HepG2 (cell line): Measurements from ENCODE around the gene GSS. TPM values are rescaled to one million over a fixed set of nuclear protein-coding genes. Genes with fewer than 3 reads are reported as not detected.
A peak's percentile ranks its signal among the peaks of the same experiment; 100 is the strongest.

Experiments used
- ATAC-seq: fragments of 200-7000 bp; cut with Tn5 transposase; 3 replicates; pipeline ENCODE4 v1.9.1; 2020; ENCODE audit warnings: mild to moderate bottlenecking, moderate library complexity
- BruUV-seq: library from RNA; stranded (reverse); fragments of 400-500 nt; replicated peaks from 2 replicates; lab custom pipeline; 2021; lab: Mats Ljungman, UMichigan
- CTCF ChIA-PET: fragments of 300-600 bp; formaldehyde crosslinking; extraction: SDS; loops from one replicate; lab custom pipeline; 2021; ENCODE audit warnings: low total read pairs, inconsistent platforms, low intra/inter-chr PET ratio; lab: Yijun Ruan, JAX
- POLR2A ChIA-PET: fragments of 350-600 bp; sonication (Branson Sonifier 250); formaldehyde crosslinking; loops from one replicate; lab custom pipeline; 2020; ENCODE audit warnings: antibody characterized with exemption, inconsistent platforms; lab: Yijun Ruan, JAX
- DNase-seq: peaks from one replicate; pipeline ENCODE4 v3.0.0-alpha.2; 2015; ENCODE audit warnings: low spot score
- FAIRE-seq: peaks from 3 replicates; lab custom pipeline; 2011; peaks lifted over from hg19 to GRCh38; lab: Jason Lieb, UNC
- H2AFZ ChIP-seq: one replicate; pipeline ENCODE4 v1.6.1; 2011; ENCODE audit warnings: low read length, inconsistent platforms
- H3K27ac ChIP-seq: fragments of 300-600 bp; 3 replicates; pipeline ENCODE4 v1.8.0; 2011; ENCODE audit warnings: mixed run types, mild to moderate bottlenecking, mixed read lengths, low read length, inconsistent platforms; ENCODE audit not compliant: insufficient read depth; ENCODE audit errors: extremely low read length
- H3K27me3 ChIP-seq, 2 experiments: fragments of 200-600 bp in 1 of 2; 2 replicates in 1 of 2; 3 replicates in 1 of 2; pipeline versions ENCODE4 v1.6.0 to v1.8.0; 2011; ENCODE audit warnings: low read length in 2 of 2, mild to moderate bottlenecking in 2 of 2, moderate library complexity in 2 of 2, inconsistent platforms in 1 of 2; ENCODE audit not compliant: insufficient read depth in 2 of 2, control insufficient read depth in 1 of 2
- H3K36me3 ChIP-seq, 2 experiments: fragments of 200-600 bp in 1 of 2; replicated peaks in 1 of 2; 2 replicates in 1 of 2; 3 replicates in 1 of 2; pipeline versions ENCODE4 v1.5.1 to v1.8.0; 2011; ENCODE audit warnings: low read length in 2 of 2, inconsistent platforms in 1 of 2; ENCODE audit not compliant: insufficient read depth in 2 of 2, control insufficient read depth in 1 of 2
- H3K4me1 ChIP-seq: 2 replicates; pipeline ENCODE4 v1.5.1; 2012; ENCODE audit warnings: low read length, inconsistent platforms; ENCODE audit not compliant: insufficient read depth
- H3K4me2 ChIP-seq: 2 replicates; pipeline ENCODE4 v1.6.0; 2011; ENCODE audit warnings: low read depth, low read length, inconsistent platforms
- H3K4me3 ChIP-seq, 3 experiments: fragments of 200-600 bp in 1 of 3; sonication (generic), shearing (Covaris generic) in 1 of 3; replicated peaks in 1 of 3; 2 replicates each; pipeline ENCODE4 v1.5.1; 2011 to 2016; ENCODE audit warnings: low read length in 3 of 3, inconsistent platforms in 2 of 3, low read depth in 2 of 3, mild to moderate bottlenecking in 2 of 3, control low read depth in 1 of 3, mixed read lengths in 1 of 3; ENCODE audit not compliant: insufficient read depth in 1 of 3
- H3K79me2 ChIP-seq: one replicate; pipeline ENCODE4 v1.6.1; 2011; ENCODE audit warnings: low read length, inconsistent platforms; ENCODE audit not compliant: insufficient read depth
- H3K9ac ChIP-seq: 2 replicates; pipeline ENCODE4 v1.6.0; 2011; ENCODE audit warnings: mild to moderate bottlenecking, low read depth, low read length, inconsistent platforms; ENCODE audit not compliant: insufficient read depth
- H3K9me3 ChIP-seq: 2 replicates; pipeline ENCODE4 v1.5.1; 2012; ENCODE audit warnings: mild to moderate bottlenecking, low read length
- H4K20me1 ChIP-seq: 2 replicates; pipeline ENCODE4 v1.6.0; 2011; ENCODE audit warnings: inconsistent platforms, mild to moderate bottlenecking, low read length, moderate library complexity; ENCODE audit not compliant: insufficient read depth
- AGO2 ChIP-seq: fragments of 200-400 bp; formaldehyde crosslinking; optimal IDR thresholded peaks from 2 replicates; pipeline ENCODE3; 2017; ENCODE audit warnings: mild to moderate bottlenecking, low read depth, low read length, moderate library complexity
- FOXO4 ChIP-seq: sonication (generic); formaldehyde crosslinking; conservative IDR thresholded peaks from 2 replicates; pipeline ENCODE4 v1.8.1; 2023; ENCODE audit warnings: missing genetic modification reagents
- GABPB1 ChIP-seq: IDR thresholded peaks from 2 replicates; pipeline ENCODE4 v1.6.1; 2016; ENCODE audit warnings: mild to moderate bottlenecking, missing genetic modification reagents, moderate library complexity, missing compliant biosample characterization
- JDP2 ChIP-seq: sonication (generic); formaldehyde crosslinking; IDR thresholded peaks from 2 replicates; pipeline ENCODE4 v1.8.1; 2022; ENCODE audit warnings: missing genetic modification reagents, borderline replicate concordance
- MBNL3 ChIP-seq: fragments of 250-450 bp; sonication (Bioruptor Pico); conservative IDR thresholded peaks from 2 replicates; pipeline ENCODE4 v1.8.0; 2022; ENCODE audit warnings: mild to moderate bottlenecking, inconsistent platforms
- MZF1 ChIP-seq: sonication (generic); formaldehyde crosslinking; IDR thresholded peaks from 2 replicates; pipeline ENCODE4 v1.8.1; 2023; ENCODE audit warnings: mild to moderate bottlenecking, missing genetic modification reagents, borderline replicate concordance
- NFYB ChIP-seq: sonication (generic); formaldehyde crosslinking; IDR thresholded peaks from 2 replicates; pipeline ENCODE4 v1.4.0; 2020; ENCODE audit warnings: missing genetic modification reagents
- POGZ ChIP-seq: sonication (generic); formaldehyde crosslinking; IDR thresholded peaks from 2 replicates; pipeline ENCODE4 v1.4.0; 2020; ENCODE audit warnings: mild to moderate bottlenecking, missing genetic modification reagents
- PREB ChIP-seq: sonication (generic); formaldehyde crosslinking; IDR thresholded peaks from 2 replicates; pipeline ENCODE4 v1.4.0; 2020; ENCODE audit warnings: missing genetic modification reagents
- SRSF4 ChIP-seq: fragments of 200-400 bp; formaldehyde crosslinking; IDR thresholded peaks from one replicate; pipeline ENCODE4 v1.6.1; 2018; ENCODE audit warnings: mild to moderate bottlenecking, low read depth, low read length, moderate library complexity; ENCODE audit not compliant: poor library complexity, severe bottlenecking
- TBX2 ChIP-seq: sonication (generic); formaldehyde crosslinking; IDR thresholded peaks from 2 replicates; pipeline ENCODE4 v1.5.0; 2020; ENCODE audit warnings: missing genetic modification reagents, mild to moderate bottlenecking, borderline replicate concordance
- THAP8 ChIP-seq: sonication (generic); formaldehyde crosslinking; IDR thresholded peaks from 2 replicates; pipeline ENCODE4 v1.5.1; 2020; ENCODE audit warnings: missing genetic modification reagents, mild to moderate bottlenecking, borderline replicate concordance
- ZFP62 ChIP-seq: sonication (generic); formaldehyde crosslinking; IDR thresholded peaks from 2 replicates; pipeline ENCODE4 v1.4.0; 2020; ENCODE audit warnings: missing genetic modification reagents
- ZFYVE20 ChIP-seq: sonication (generic); formaldehyde crosslinking; IDR thresholded peaks from 2 replicates; pipeline ENCODE4 v1.8.0; 2023; ENCODE audit warnings: low read depth, mild to moderate bottlenecking, moderate library complexity, missing genetic modification reagents, borderline replicate concordance
- ZNF432 ChIP-seq: sonication (generic); formaldehyde crosslinking; IDR thresholded peaks from 2 replicates; pipeline ENCODE4 v1.5.0; 2020; ENCODE audit warnings: missing genetic modification reagents, mild to moderate bottlenecking, borderline replicate concordance
- ZNF441 ChIP-seq: sonication (generic); formaldehyde crosslinking; IDR thresholded peaks from 2 replicates; pipeline ENCODE4 v1.7.0; 2021; ENCODE audit warnings: missing genetic modification reagents, borderline replicate concordance
- ZNF547 ChIP-seq: sonication (generic); formaldehyde crosslinking; IDR thresholded peaks from 2 replicates; pipeline ENCODE4 v1.5.1; 2020; ENCODE audit warnings: mild to moderate bottlenecking, missing genetic modification reagents
- ZNF777 ChIP-seq: sonication (generic); formaldehyde crosslinking; IDR thresholded peaks from 2 replicates; pipeline ENCODE4 v1.4.0; 2020; ENCODE audit warnings: missing genetic modification reagents
- WGBS: methylation state at CpG from one replicate; pipeline ENCODE4 v1.1.6; 2017; ENCODE audit warnings: low lambda C conversion rate; 5-methylcytosine and 5-hydroxymethylcytosine counted together
- in situ Hi-C: cut with HindIII; loops from 2 replicates; pipeline ENCODE4 v1.10.0; 2017; ENCODE audit warnings: low pct_unique_long_range_greater_than_20kb; ENCODE audit not compliant: extremely low pct_ligation_motif_present
- intact Hi-C: fragments of 100-400 bp; cut with micrococcal nuclease; formaldehyde crosslinking; loops from one replicate; pipeline ENCODE4 v1.10.0; 2022; ENCODE audit not compliant: unreplicated experiment
- polyA plus RNA-seq, 8 experiments: library from polyadenylated mRNA; depleted of rRNA in 3 of 8; stranded (reverse) in 7 of 8; unstranded in 1 of 8; fragments of >200 nt; fragmentation: Illumina TruSeq in 4 of 8; extraction: Trizol in 4 of 8; gene quantifications; 2 replicates each; pipeline versions ENCODE4 v1.2.1 to v1.2.3, GENCODE V29; 2011 to 2016; ENCODE audit warnings: low read depth in 4 of 8, missing spikeins in 1 of 8, mixed read lengths in 1 of 8; ENCODE audit not compliant: insufficient read depth in 1 of 8
- total RNA-seq, 5 experiments: library from RNA; depleted of rRNA; stranded (reverse); fragments of >200 nt; fragmentation: Illumina TruSeq; extraction: Trizol; gene quantifications; 2 replicates each; pipeline ENCODE4 v1.2.3, GENCODE V29; 2016; ENCODE audit warnings: low read depth in 1 of 5

The GSS gene
- total and polyA plus RNA-seq, 2 of the 13 experiments (the other 11 are each of a cell fraction or from before 2014, with no cell fraction given) = 80.1 to 102 TPM

GRCh38 chr20:34951652-34952051, 4.0 kb downstream of the GSS start (continued):
- TF ChIP-seq ZNF441 (CRISPR knock-in tag) (no peak), FOXO4 (CRISPR knock-in tag) (0 out of 2 replicates have a peak, but pooled peaks have one; percentile 69), THAP8 (no peak), ZNF432 (CRISPR knock-in tag) (no peak), TBX2 (CRISPR knock-in tag) (no peak), MBNL3 (CRISPR knock-in tag) (no peak), POGZ (CRISPR knock-in tag) (no peak), ZFP62 (CRISPR knock-in tag) (no peak), SRSF4 (no peak)

DNA sequence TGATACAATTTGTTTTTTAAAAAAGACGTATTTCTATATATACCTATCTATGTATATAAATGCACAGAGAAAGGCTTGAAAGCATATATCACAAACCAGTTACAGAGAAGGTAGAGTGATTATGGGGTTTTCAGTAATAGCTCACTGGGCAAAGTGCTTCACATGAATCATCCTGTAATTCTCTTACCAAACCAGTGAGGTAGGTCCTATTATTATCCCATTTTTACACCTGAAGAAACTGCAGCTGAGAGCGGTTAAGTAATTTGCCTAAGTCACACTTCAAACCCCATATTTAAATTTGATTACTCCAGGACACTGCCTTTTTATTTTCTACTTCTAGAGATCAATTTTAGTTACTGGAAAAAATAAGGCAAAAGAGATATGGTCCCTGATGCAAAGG, 4.4 kb downstream of the GSS start:
- peaks cover 2 to 14% of the 10 kb centered on the region in 2 experiments; a peak in 4 of 5 replicates for H3K36me3 ChIP-seq
- H3K4me1 ChIP-seq = peaks cover 44% of the 10 kb centered on the region
- H2AFZ ChIP-seq = no peak overlapping the region
- no TSS peak for BruUV-seq
- H3K4me3 ChIP-seq = no peak overlapping the region
- 98% methylated on average over 2 of the region's 2 CpGs for WGBS
- in situ Hi-C loops = no loop called here
- ChIA-PET POLR2A (no interaction called here), CTCF (no interaction called here)
- no peaks in the 10 kb centered on the region for H3K9me3 ChIP-seq
- H4K20me1 ChIP-seq = no peaks in the 10 kb centered on the region
- no peak overlapping the region for H3K4me2 ChIP-seq
- DNase-seq (no peak), ATAC-seq (no peak), FAIRE-seq (no peak)
- H3K27ac ChIP-seq = no peak overlapping the region
- H3K79me2 ChIP-seq = peaks cover 6% of the 10 kb centered on the region
- H3K27me3 ChIP-seq = no peaks in the 10 kb centered on the region; a peak in 1 of 5 replicates
- intact Hi-C loops = no loop called here
- no peak overlapping the region for H3K9ac ChIP-seq
- TF ChIP-seq GABPB1 (CRISPR knock-in tag) (no peak), NFYB (CRISPR knock-in tag) (no peak), ZFYVE20 (CRISPR knock-in tag) (no peak), AGO2 (no peak), PREB (CRISPR knock-in tag) (no peak), MZF1 (no peak), JDP2 (CRISPR knock-in tag) (no peak), ZNF547 (CRISPR knock-in tag) (no peak), ZNF777 (CRISPR knock-in tag) (no peak)
